ENCODE data around the gene SV2B. TPM values are rescaled to one million over a fixed set of nuclear protein-coding genes. Genes with fewer than 3 reads are reported as not detected.

SV2B gene
- total and polyA plus RNA-seq, 8 donors: 0.06 to 1.7 (median 0.23) TPM; not detected in 3

DNA sequence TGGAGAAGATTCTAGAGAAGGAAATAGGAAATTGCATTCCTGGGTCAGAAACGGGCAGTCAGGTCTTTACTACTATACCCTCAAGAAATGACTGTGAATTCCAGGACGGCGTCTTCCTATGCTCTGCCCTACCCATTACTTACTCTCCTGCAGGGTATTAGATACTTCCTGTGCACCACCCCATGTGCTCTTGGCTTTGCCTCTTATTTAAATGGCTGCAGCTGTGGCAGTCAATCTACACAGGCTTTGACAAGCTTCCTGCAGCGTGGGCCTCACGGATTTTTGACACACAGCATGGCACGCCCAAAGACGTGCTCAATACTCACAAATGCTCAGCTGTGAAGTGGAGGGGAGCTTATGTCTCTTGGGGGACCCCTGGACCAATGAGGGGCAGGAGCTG lies 206.1 kb downstream of the SV2B start:
- H3K4me3 ChIP-seq: no peak overlapping the region
- WGBS, 5 donors: 79 to 85% (median 83%) methylated on average over 7 of the region's 7 CpGs
- no peak for DNase-seq
- peaks cover 0 to 25% (median 0%) of the 10 kb centered on the region in 3 donors for H3K27me3 ChIP-seq
- intact Hi-C loops (cut with DNase I; ENCODE audit: low total_unique reads): loop anchor here (10.0 kb wide), 1 partner anchor 209 kb away; no protein-coding TSS in a partner anchor
- no peak overlapping the region for H3K27ac ChIP-seq
- H3K4me1 ChIP-seq: peaks cover 0 to 13% (median 11%) of the 10 kb centered on the region in 4 donors
- H3K36me3 ChIP-seq: no peaks in the 10 kb centered on the region
- TF ChIP-seq, protein P1, sequence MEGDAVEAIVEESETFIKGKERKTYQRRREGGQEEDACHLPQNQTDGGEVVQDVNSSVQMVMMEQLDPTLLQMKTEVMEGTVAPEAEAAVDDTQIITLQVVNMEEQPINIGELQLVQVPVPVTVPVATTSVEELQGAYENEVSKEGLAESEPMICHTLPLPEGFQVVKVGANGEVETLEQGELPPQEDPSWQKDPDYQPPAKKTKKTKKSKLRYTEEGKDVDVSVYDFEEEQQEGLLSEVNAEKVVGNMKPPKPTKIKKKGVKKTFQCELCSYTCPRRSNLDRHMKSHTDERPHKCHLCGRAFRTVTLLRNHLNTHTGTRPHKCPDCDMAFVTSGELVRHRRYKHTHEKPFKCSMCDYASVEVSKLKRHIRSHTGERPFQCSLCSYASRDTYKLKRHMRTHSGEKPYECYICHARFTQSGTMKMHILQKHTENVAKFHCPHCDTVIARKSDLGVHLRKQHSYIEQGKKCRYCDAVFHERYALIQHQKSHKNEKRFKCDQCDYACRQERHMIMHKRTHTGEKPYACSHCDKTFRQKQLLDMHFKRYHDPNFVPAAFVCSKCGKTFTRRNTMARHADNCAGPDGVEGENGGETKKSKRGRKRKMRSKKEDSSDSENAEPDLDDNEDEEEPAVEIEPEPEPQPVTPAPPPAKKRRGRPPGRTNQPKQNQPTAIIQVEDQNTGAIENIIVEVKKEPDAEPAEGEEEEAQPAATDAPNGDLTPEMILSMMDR (IDR thresholded peaks at IDR 0.05): no peak
- TF ChIP-seq POLR2A (IDR thresholded peaks at IDR 0.05) (no peak), EP300 (IDR thresholded peaks at IDR 0.05) (no peak)
- H3K9me3 ChIP-seq: no peaks in the 10 kb centered on the region

DNA sequence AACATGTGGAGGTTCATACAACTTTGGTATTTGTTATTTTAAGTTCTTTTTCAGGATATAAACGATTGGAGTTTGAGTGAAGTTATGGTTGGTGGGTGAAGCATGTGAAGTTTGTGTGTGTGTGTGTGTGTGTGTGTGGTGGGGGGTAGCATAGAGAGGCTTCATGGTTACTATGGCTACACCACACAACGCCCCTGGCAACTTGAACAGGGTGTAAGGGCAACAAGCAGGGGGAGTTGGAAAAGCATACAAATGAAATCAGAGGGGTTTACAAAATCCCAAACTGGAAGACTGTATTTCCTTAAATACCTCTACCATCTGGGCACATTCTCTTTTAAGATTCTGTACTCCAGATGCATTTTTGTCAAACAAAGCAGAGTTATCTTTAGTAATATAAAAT lies 207.5 kb downstream of the SV2B start:
- no peak for DNase-seq
- no peak overlapping the region for H3K4me3 ChIP-seq
- TF ChIP-seq EP300 (IDR thresholded peaks at IDR 0.05) (no peak), POLR2A (IDR thresholded peaks at IDR 0.05) (no peak), POLR2AphosphoS5 (IDR thresholded peaks at IDR 0.05) (no peak)
- TF ChIP-seq, protein P1 (IDR thresholded peaks at IDR 0.05): no peak
- peaks cover 0 to 25% (median 0%) of the 10 kb centered on the region in 3 donors for H3K27me3 ChIP-seq
- no peaks in the 10 kb centered on the region for H3K9me3 ChIP-seq
- no peaks in the 10 kb centered on the region for H3K36me3 ChIP-seq
- H3K4me1 ChIP-seq: peaks cover 0 to 13% (median 9%) of the 10 kb centered on the region in 4 donors
- WGBS, 5 donors: 41 to 60% (median 57%) methylated on average over 2 of the region's 2 CpGs
- intact Hi-C loops (cut with DNase I; ENCODE audit: low total_unique reads): loop anchor here (10.0 kb wide), 1 partner anchor 207 kb away; no protein-coding TSS in a partner anchor
- H3K27ac ChIP-seq: no peak overlapping the region

DNA sequence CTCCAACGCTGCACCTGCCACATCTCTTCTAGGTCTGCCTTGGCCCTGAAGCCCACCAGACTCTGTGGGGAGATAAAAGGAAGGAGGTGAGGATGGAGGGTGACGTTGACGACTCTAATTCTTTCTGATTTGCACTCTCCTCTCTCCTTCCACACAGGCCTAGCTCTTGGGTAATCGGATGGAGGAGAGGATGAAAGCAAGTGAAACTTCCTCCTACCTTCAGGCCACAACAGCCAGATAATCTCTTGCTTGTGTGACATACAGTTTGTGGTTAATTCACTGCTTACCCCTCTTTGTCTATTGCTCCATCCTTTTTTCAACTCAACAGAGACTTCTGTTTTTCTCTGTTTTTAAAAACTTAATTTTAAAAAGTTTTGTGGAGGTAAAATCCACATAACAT lies 208.1 kb downstream of the SV2B start:
- no peak for DNase-seq
- Histone ChIP-seq H3K9me3 (no peaks in the 10 kb centered on the region), H3K4me1 (peaks cover 0 to 7% (median 4%) of the 10 kb centered on the region in 4 donors), H3K27ac (no peak overlapping the region), H3K36me3 (no peaks in the 10 kb centered on the region), H3K4me3 (no peak overlapping the region), H3K27me3 (peaks cover 0 to 22% (median 0%) of the 10 kb centered on the region in 3 donors)
- TF ChIP-seq, protein P1 (IDR thresholded peaks at IDR 0.05): no peak
- TF ChIP-seq POLR2AphosphoS5 (IDR thresholded peaks at IDR 0.05) (no peak), POLR2A (IDR thresholded peaks at IDR 0.05) (no peak), EP300 (IDR thresholded peaks at IDR 0.05) (no peak)
- intact Hi-C loops (cut with DNase I; ENCODE audit: low total_unique reads): loop anchor here (10.0 kb wide), 1 partner anchor 207 kb away; no protein-coding TSS in a partner anchor
- 64 to 76% (median 68%) methylated on average over 4 of the region's 4 CpGs for WGBS, 5 donors

DNA sequence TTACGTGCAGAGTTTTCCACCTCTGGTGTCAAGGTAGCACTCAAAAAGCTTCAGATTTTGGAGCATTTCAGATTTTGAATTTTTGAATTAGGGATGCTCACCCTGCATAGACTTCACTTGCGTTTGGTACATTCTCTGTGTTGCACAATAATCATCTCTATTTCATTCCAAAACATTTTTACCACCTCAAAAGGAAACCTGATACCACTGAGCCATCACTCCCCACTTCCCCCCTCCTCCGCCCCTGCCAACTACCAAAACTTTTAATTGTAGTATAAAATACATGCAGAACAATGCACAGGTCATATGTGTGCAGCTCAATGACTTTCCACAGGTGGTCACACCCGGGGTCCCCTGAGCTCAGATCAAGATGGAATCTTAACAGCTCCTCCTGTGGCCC lies 208.8 kb downstream of the SV2B start:
- peaks cover 0 to 15% (median 0%) of the 10 kb centered on the region in 3 donors for H3K27me3 ChIP-seq
- WGBS, 5 donors: 69 to 82% (median 78%) methylated on average over 4 of the region's 4 CpGs
- H3K4me3 ChIP-seq: no peak overlapping the region
- no peak for DNase-seq
- H3K27ac ChIP-seq: no peak overlapping the region
- H3K4me1 ChIP-seq: peaks cover 0 to under 1% (median 0%) of the 10 kb centered on the region in 4 donors
- H3K9me3 ChIP-seq: no peaks in the 10 kb centered on the region
- H3K36me3 ChIP-seq: no peaks in the 10 kb centered on the region
- TF ChIP-seq POLR2A (IDR thresholded peaks at IDR 0.05) (no peak), EP300 (IDR thresholded peaks at IDR 0.05) (no peak), POLR2AphosphoS5 (IDR thresholded peaks at IDR 0.05) (no peak)
- TF ChIP-seq, protein P1 (IDR thresholded peaks at IDR 0.05): no peak
- intact Hi-C loops (cut with DNase I; ENCODE audit: low total_unique reads): loop anchor here (10.0 kb wide), 1 partner anchor 206 kb away; no protein-coding TSS in a partner anchor

Measured in stomach (tissue), 9 donors.